BLaER1 (cell line): ENCODE results near the gene PRKCZ.

Experiments used
- H3K27ac ChIP-seq: shearing (Covaris generic); formaldehyde crosslinking; 2 replicates; pipeline ENCODE4 v1.8.1; 2022
- H3K27me3 ChIP-seq: shearing (Covaris generic); formaldehyde crosslinking; 2 replicates; pipeline ENCODE4 v1.8.1; 2022
- H3K36me3 ChIP-seq: shearing (Covaris generic); formaldehyde crosslinking; 2 replicates; pipeline ENCODE4 v1.8.1; 2022
- H3K4me1 ChIP-seq: shearing (Covaris generic); formaldehyde crosslinking; 2 replicates; pipeline ENCODE4 v1.8.1; 2022
- H3K4me2 ChIP-seq: shearing (Covaris generic); formaldehyde crosslinking; 2 replicates; pipeline ENCODE4 v1.8.1; 2022
- H3K4me3 ChIP-seq: shearing (Covaris generic); formaldehyde crosslinking; 2 replicates; pipeline ENCODE4 v1.8.1; 2022
- H3K9ac ChIP-seq: shearing (Covaris generic); formaldehyde crosslinking; 2 replicates; pipeline ENCODE4 v1.8.1; 2022
- H3K9me3 ChIP-seq: shearing (Covaris generic); formaldehyde crosslinking; 2 replicates; pipeline ENCODE4 v1.8.1; 2022
- H4K20me1 ChIP-seq: shearing (Covaris generic); formaldehyde crosslinking; 2 replicates; pipeline ENCODE4 v1.8.1; 2022
- Cebpa-rat ChIP-seq: shearing (Covaris generic); IDR thresholded peaks from 2 replicates; pipeline ENCODE4 v1.8.1; 2022

Gene PRKCZ

DNA sequence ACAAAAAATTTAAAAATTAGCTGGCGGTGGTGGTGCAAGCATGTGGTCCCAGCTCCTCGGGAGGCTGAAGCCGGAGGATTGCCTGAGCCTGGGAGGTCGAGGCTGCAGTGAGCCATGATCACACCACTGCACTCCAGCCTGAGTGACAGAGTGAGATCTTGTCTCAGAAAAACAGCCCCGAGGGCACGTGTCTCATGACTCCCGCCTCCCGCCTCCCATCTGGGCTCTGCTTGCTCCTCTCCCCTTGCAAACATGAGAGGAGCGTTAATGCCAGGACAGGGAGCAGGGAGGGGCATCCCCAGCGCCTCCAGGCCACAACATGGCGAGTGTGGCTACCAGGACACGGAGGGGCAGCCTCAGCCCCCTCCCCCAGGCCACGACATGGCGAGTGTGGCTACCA lies 116.0 kb downstream of the PRKCZ start:
- TF ChIP-seq Cebpa-rat: no peak
- no peaks in the 10 kb centered on the region for H3K27me3 ChIP-seq
- no peak overlapping the region for H3K27ac ChIP-seq
- H3K36me3 ChIP-seq: peaks cover 93% of the 10 kb centered on the region
- H3K4me3 ChIP-seq: no peak overlapping the region
- H3K9ac ChIP-seq: no peak overlapping the region
- H4K20me1 ChIP-seq: peaks cover 93% of the 10 kb centered on the region
- H3K4me2 ChIP-seq: no peak overlapping the region
- no peaks in the 10 kb centered on the region for H3K9me3 ChIP-seq
- peaks cover 13% of the 10 kb centered on the region; the same call in 1 of the 2 replicates for H3K4me1 ChIP-seq

DNA sequence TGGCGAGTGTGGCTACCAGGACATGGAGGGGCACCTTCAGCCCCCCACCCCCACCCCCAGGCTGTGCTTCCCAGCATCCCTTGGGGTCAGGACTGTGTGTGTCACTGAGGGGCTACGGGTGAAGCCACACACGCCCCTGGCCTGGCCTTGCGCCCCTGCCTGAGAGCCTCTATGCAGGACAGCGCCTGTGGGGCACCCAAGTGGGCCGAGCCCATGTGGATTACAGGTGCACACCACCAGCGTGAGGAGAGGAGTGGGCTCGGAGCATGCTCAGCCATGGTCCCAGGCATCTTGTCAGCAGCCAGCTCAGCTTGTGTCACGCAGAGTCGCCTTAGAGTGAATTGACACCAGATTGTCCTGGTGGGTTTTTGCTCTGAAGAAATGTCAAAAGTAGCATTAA lies 116.5 kb downstream of the PRKCZ start:
- no peaks in the 10 kb centered on the region for H3K9me3 ChIP-seq
- H3K4me1 ChIP-seq: peaks cover 13% of the 10 kb centered on the region; the same call in 1 of the 2 replicates
- H3K27me3 ChIP-seq: no peaks in the 10 kb centered on the region
- peaks cover 93% of the 10 kb centered on the region for H3K36me3 ChIP-seq
- H3K9ac ChIP-seq: no peak overlapping the region
- H3K27ac ChIP-seq: no peak overlapping the region
- TF ChIP-seq Cebpa-rat: no peak
- no peak overlapping the region for H3K4me3 ChIP-seq
- H3K4me2 ChIP-seq: no peak overlapping the region
- peaks cover 92% of the 10 kb centered on the region for H4K20me1 ChIP-seq

DNA sequence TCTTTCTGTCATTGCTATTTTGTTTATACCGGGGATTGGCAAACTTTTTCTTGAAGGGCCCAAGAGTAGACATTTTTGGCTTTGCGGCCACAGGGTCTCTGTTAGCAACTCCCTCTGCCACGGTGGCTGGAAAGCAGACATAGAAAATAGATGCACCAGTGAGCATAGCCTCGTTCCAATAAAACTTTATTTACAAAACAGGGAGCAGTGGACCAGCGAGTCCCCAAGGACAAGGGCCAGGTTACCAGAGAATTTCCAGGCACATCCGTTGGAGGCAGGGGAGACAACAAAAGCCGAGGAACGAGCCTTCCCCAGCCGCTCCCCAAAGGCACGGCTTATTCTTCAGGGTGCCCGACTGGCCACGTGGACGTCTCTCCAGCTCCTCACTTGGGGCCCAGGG lies 117.9 kb downstream of the PRKCZ start:
- Histone ChIP-seq H3K4me1 (peaks cover 13% of the 10 kb centered on the region; the same call in 1 of the 2 replicates), H3K36me3 (peaks cover 93% of the 10 kb centered on the region), H4K20me1 (peaks cover 92% of the 10 kb centered on the region), H3K27ac (no peak overlapping the region), H3K4me3 (no peak overlapping the region), H3K27me3 (no peaks in the 10 kb centered on the region), H3K9me3 (no peaks in the 10 kb centered on the region), H3K4me2 (no peak overlapping the region), H3K9ac (no peak overlapping the region)
- no peak for TF ChIP-seq Cebpa-rat

- H3K27ac ChIP-seq: no peak overlapping the region
- peaks cover 13% of the 10 kb centered on the region for H3K4me1 ChIP-seq
Observed at GRCh38 chr1:2168535-2168934, 118.3 kb downstream of the PRKCZ start.

GRCh38 chr1:2169200-2169836 lies 119.1 kb downstream of the PRKCZ start:
- TF ChIP-seq Cebpa-rat: no peak
- no peaks in the 10 kb centered on the region for H3K9me3 ChIP-seq
- peaks cover 92% of the 10 kb centered on the region for H4K20me1 ChIP-seq
- no peaks in the 10 kb centered on the region for H3K27me3 ChIP-seq
- H3K4me1 ChIP-seq: peaks cover 20% of the 10 kb centered on the region
- H3K27ac ChIP-seq: no peak overlapping the region
- no peak overlapping the region for H3K4me3 ChIP-seq
- no peak overlapping the region for H3K4me2 ChIP-seq
- no peak overlapping the region for H3K9ac ChIP-seq
- H3K36me3 ChIP-seq: peaks cover 93% of the 10 kb centered on the region

More at GRCh38 chr1:2168535-2168934, 118.3 kb downstream of the PRKCZ start:
- peaks cover 92% of the 10 kb centered on the region for H4K20me1 ChIP-seq
- H3K9ac ChIP-seq: no peak overlapping the region
- H3K4me3 ChIP-seq: no peak overlapping the region
- H3K36me3 ChIP-seq: peaks cover 93% of the 10 kb centered on the region
- TF ChIP-seq Cebpa-rat: no peak
- H3K9me3 ChIP-seq: no peaks in the 10 kb centered on the region
- no peak overlapping the region for H3K4me2 ChIP-seq
- H3K27me3 ChIP-seq: no peaks in the 10 kb centered on the region

- H3K4me3 ChIP-seq: no peak overlapping the region
- H3K9me3 ChIP-seq: no peaks in the 10 kb centered on the region
- peaks cover 89% of the 10 kb centered on the region for H4K20me1 ChIP-seq
Observed at GRCh38 chr1:2170211-2170610, 120.0 kb downstream of the PRKCZ start.

DNA sequence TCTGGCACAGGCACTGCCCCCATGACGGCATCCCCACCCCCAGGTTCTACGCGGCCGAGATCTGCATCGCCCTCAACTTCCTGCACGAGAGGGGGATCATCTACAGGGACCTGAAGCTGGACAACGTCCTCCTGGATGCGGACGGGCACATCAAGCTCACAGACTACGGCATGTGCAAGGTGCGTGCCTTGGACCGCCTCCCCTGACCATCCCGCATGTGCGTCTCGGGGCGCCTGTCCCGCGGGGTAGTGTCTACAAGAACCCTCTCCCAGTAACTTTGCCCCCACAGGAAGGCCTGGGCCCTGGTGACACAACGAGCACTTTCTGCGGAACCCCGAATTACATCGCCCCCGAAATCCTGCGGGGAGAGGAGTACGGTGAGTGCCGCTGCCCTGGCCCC lies 121.8 kb downstream of the PRKCZ start:
- peaks cover 86% of the 10 kb centered on the region for H4K20me1 ChIP-seq
- H3K4me2 ChIP-seq: no peak overlapping the region
- H3K9ac ChIP-seq: no peak overlapping the region
- H3K4me3 ChIP-seq: no peak overlapping the region
- no peaks in the 10 kb centered on the region for H3K9me3 ChIP-seq
- no peak overlapping the region for H3K27ac ChIP-seq
- peaks cover 20% of the 10 kb centered on the region for H3K4me1 ChIP-seq
- H3K27me3 ChIP-seq: no peaks in the 10 kb centered on the region
- peaks cover 90% of the 10 kb centered on the region for H3K36me3 ChIP-seq
- TF ChIP-seq Cebpa-rat: no peak

More at GRCh38 chr1:2170211-2170610, 120.0 kb downstream of the PRKCZ start:
- peaks cover 28% of the 10 kb centered on the region for H3K4me1 ChIP-seq
- no peak overlapping the region for H3K27ac ChIP-seq
- no peak overlapping the region for H3K9ac ChIP-seq
- no peak for TF ChIP-seq Cebpa-rat
- no peaks in the 10 kb centered on the region for H3K27me3 ChIP-seq
- H3K4me2 ChIP-seq: no peak overlapping the region
- peaks cover 91% of the 10 kb centered on the region for H3K36me3 ChIP-seq

GRCh38 chr1:2172551-2173146 lies 122.4 kb downstream of the PRKCZ start:
- Histone ChIP-seq H3K4me3 (no peak overlapping the region), H3K27me3 (no peaks in the 10 kb centered on the region), H3K4me1 (peaks cover 15% of the 10 kb centered on the region), H3K36me3 (peaks cover 92% of the 10 kb centered on the region), H3K9me3 (no peaks in the 10 kb centered on the region), H3K9ac (no peak overlapping the region), H3K4me2 (no peak overlapping the region), H4K20me1 (peaks cover 86% of the 10 kb centered on the region), H3K27ac (no peak overlapping the region)
- TF ChIP-seq Cebpa-rat: no peak

- Histone ChIP-seq H3K4me3 (no peak overlapping the region), H3K27me3 (no peaks in the 10 kb centered on the region), H3K9ac (no peak overlapping the region), H3K36me3 (peaks cover 92% of the 10 kb centered on the region), H4K20me1 (peaks cover 86% of the 10 kb centered on the region), H3K4me1 (peaks cover 15% of the 10 kb centered on the region), H3K4me2 (peak overlapping the region; percentile 59), H3K27ac (no peak overlapping the region), H3K9me3 (no peaks in the 10 kb centered on the region)
- no peak for TF ChIP-seq Cebpa-rat
Observed at GRCh38 chr1:2173546-2174347, 123.5 kb downstream of the PRKCZ start.
